IMR-90 (cell line): ENCODE measurements around the gene TTLL8.

Source experiments
- CEBPB ChIP-seq: IDR thresholded peaks from 2 replicates; pipeline ENCODE4 v1.6.1; 2012; ENCODE audit warnings: low read depth, low read length, improper control_type of control experiment
- CHD1 ChIP-seq: IDR thresholded peaks from 2 replicates; pipeline ENCODE4 v1.6.1; 2012; ENCODE audit warnings: low read depth, low read length, improper control_type of control experiment
- MAFK ChIP-seq: IDR thresholded peaks from 2 replicates; pipeline ENCODE4 v1.6.1; 2012; ENCODE audit warnings: low read depth, low read length, improper control_type of control experiment
- MAZ ChIP-seq: IDR thresholded peaks from 2 replicates; pipeline ENCODE4 v1.6.1; 2012; ENCODE audit warnings: low read depth, mild to moderate bottlenecking, low read length, improper control_type of control experiment, moderate library complexity, borderline replicate concordance
- POLR2A ChIP-seq: IDR thresholded peaks from 2 replicates; pipeline ENCODE4 v1.6.1; 2012; ENCODE audit warnings: mild to moderate bottlenecking, low read depth, low read length
- RAD21 ChIP-seq: IDR thresholded peaks from 2 replicates; pipeline ENCODE4 v1.6.1; 2012; ENCODE audit warnings: low read length, improper control_type of control experiment
- RCOR1 ChIP-seq: IDR thresholded peaks from 2 replicates; pipeline ENCODE4 v1.6.1; 2012; ENCODE audit warnings: mild to moderate bottlenecking, low read length, improper control_type of control experiment; ENCODE audit not compliant: insufficient replicate concordance
- SMC3 ChIP-seq: fragments of 150-350 bp; IDR thresholded peaks from 2 replicates; pipeline ENCODE4 v1.6.1; 2016; ENCODE audit warnings: low read depth, mild to moderate bottlenecking, antibody characterized with exemption, low read length, moderate library complexity
- TF ChIP-seq, protein P1 (sequence below): conservative IDR thresholded peaks from 2 replicates; pipeline ENCODE4 v1.5.1; 2012; ENCODE audit warnings: mild to moderate bottlenecking, low read depth, low read length, improper control_type of control experiment
- TF ChIP-seq, protein P2 (sequence below): fragments of 150-350 bp; IDR thresholded peaks from 2 replicates; pipeline ENCODE4 v1.6.1; 2017; ENCODE audit warnings: mild to moderate bottlenecking, antibody characterized with exemption, low read length, low read depth

DNA sequence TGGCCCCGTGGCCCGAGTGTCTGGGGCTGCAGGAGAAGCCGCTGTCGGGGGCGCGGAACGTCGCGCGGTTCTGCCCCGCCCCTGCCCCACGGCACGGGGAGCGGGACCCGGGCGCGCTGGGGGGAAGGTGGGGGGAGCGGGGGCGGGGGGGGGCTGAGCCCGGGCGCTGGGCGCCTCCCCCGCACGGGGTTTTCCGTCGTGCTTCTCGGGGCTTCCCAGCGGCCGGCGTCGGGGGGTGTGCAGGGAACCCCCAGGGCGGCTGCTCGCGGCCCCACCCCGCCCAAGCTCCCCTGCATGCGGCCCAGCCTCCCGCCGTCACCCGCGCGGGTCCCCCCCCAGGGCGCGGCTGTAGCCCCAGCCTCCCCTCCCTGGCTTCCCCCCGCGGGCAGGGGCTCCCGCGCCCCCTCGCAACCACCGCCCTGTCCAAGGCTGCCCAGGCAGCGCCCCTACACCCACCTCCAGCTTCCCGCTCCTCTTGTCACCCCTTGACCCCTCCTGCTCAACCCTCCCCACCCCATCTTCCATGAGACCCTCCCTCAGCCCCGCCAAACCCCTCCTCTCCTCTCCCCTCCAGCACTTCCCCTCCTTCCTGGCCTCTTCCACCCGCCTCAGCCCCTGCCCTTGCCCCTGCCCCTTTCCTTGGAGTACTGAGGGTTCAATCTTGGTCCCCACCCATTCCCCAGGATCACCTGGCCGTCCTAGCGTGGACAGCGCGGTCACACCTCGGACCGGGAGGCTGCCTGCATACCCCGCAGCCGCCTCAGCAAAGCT lies 47.2 kb downstream of the TTLL8 start:
- TF ChIP-seq, protein P1, sequence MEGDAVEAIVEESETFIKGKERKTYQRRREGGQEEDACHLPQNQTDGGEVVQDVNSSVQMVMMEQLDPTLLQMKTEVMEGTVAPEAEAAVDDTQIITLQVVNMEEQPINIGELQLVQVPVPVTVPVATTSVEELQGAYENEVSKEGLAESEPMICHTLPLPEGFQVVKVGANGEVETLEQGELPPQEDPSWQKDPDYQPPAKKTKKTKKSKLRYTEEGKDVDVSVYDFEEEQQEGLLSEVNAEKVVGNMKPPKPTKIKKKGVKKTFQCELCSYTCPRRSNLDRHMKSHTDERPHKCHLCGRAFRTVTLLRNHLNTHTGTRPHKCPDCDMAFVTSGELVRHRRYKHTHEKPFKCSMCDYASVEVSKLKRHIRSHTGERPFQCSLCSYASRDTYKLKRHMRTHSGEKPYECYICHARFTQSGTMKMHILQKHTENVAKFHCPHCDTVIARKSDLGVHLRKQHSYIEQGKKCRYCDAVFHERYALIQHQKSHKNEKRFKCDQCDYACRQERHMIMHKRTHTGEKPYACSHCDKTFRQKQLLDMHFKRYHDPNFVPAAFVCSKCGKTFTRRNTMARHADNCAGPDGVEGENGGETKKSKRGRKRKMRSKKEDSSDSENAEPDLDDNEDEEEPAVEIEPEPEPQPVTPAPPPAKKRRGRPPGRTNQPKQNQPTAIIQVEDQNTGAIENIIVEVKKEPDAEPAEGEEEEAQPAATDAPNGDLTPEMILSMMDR, result no peak
- no peak for TF ChIP-seq MAFK
- TF ChIP-seq POLR2A, result no peak
- TF ChIP-seq RAD21, result no peak
- TF ChIP-seq, protein P2, sequence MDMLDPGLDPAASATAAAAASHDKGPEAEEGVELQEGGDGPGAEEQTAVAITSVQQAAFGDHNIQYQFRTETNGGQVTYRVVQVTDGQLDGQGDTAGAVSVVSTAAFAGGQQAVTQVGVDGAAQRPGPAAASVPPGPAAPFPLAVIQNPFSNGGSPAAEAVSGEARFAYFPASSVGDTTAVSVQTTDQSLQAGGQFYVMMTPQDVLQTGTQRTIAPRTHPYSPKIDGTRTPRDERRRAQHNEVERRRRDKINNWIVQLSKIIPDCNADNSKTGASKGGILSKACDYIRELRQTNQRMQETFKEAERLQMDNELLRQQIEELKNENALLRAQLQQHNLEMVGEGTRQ, result no peak
- TF ChIP-seq CEBPB, result no peak
- TF ChIP-seq RCOR1, result no peak
- TF ChIP-seq MAZ, result no peak
- TF ChIP-seq CHD1, result no peak
- no peak for TF ChIP-seq SMC3
